HepG2 (cell line): ENCODE data around the gene NUBP2. TPM values are rescaled to one million over a fixed set of nuclear protein-coding genes. Genes with fewer than 3 reads are reported as not detected.

ENCODE experiments used
- ARNTL ChIP-seq: sonication (generic); formaldehyde crosslinking; IDR thresholded peaks from 2 replicates; pipeline ENCODE4 v1.4.0; 2020; ENCODE audit warnings: mild to moderate bottlenecking, missing genetic modification reagents
- CEBPB ChIP-seq: IDR thresholded peaks from 2 replicates; pipeline ENCODE4 v1.6.1; 2011; ENCODE audit warnings: low read depth, low read length, improper control_type of control experiment, borderline replicate concordance
- HDAC1 ChIP-seq: sonication (generic); formaldehyde crosslinking; IDR thresholded peaks from 2 replicates; pipeline ENCODE4 v1.5.1; 2020; ENCODE audit warnings: mild to moderate bottlenecking, missing genetic modification reagents
- HNF4A ChIP-seq: sonication (generic); formaldehyde crosslinking; IDR thresholded peaks from 2 replicates; pipeline ENCODE4 v1.4.0; 2020; ENCODE audit warnings: missing genetic modification reagents
- HOXA5 ChIP-seq: sonication (generic); formaldehyde crosslinking; IDR thresholded peaks from 2 replicates; pipeline ENCODE4 v1.4.0; 2020; ENCODE audit warnings: missing genetic modification reagents
- MEF2D ChIP-seq: sonication (generic); formaldehyde crosslinking; IDR thresholded peaks from 2 replicates; pipeline ENCODE4 v1.5.1; 2020; ENCODE audit warnings: mild to moderate bottlenecking, missing genetic modification reagents
- SAP130 ChIP-seq: IDR thresholded peaks from 2 replicates; pipeline ENCODE4 v1.6.1; 2016; ENCODE audit warnings: low read depth
- SMAD9 ChIP-seq: sonication (generic); formaldehyde crosslinking; IDR thresholded peaks from 2 replicates; pipeline ENCODE4 v1.5.1; 2020; ENCODE audit warnings: mild to moderate bottlenecking, missing genetic modification reagents
- SMARCE1 ChIP-seq: fragments of 450-650 bp; IDR thresholded peaks from 2 replicates; pipeline ENCODE4 v1.6.1; 2017; ENCODE audit warnings: borderline replicate concordance
- SMYD3 ChIP-seq: sonication (generic); formaldehyde crosslinking; IDR thresholded peaks from 2 replicates; pipeline ENCODE4 v1.8.1; 2023; ENCODE audit warnings: mild to moderate bottlenecking, missing genetic modification reagents
- SPEN ChIP-seq: sonication (generic); formaldehyde crosslinking; IDR thresholded peaks from 2 replicates; pipeline ENCODE4 v1.5.1; 2020; ENCODE audit warnings: low read depth, mild to moderate bottlenecking, missing genetic modification reagents
- U2AF1 ChIP-seq: fragments of 200-400 bp; formaldehyde crosslinking; optimal IDR thresholded peaks from 2 replicates; pipeline ENCODE3; 2017; ENCODE audit warnings: mild to moderate bottlenecking, low read depth, low read length
- ZBTB1 ChIP-seq: sonication (generic); formaldehyde crosslinking; IDR thresholded peaks from 2 replicates; pipeline ENCODE4 v1.4.0; 2020; ENCODE audit warnings: missing genetic modification reagents, borderline replicate concordance
- ZBTB42 ChIP-seq: sonication (generic); formaldehyde crosslinking; IDR thresholded peaks from 2 replicates; pipeline ENCODE4 v1.5.0; 2020; ENCODE audit warnings: mild to moderate bottlenecking, missing genetic modification reagents
- ZFP36L2 ChIP-seq: sonication (generic); formaldehyde crosslinking; IDR thresholded peaks from 2 replicates; pipeline ENCODE4 v1.4.0; 2020; ENCODE audit warnings: missing genetic modification reagents
- ZMAT3 ChIP-seq: sonication (generic); formaldehyde crosslinking; conservative IDR thresholded peaks from 2 replicates; pipeline ENCODE4 v1.7.0; 2021; ENCODE audit warnings: missing genetic modification reagents
- ZNF138 ChIP-seq: sonication (generic); formaldehyde crosslinking; IDR thresholded peaks from 2 replicates; pipeline ENCODE4 v1.5.0; 2020; ENCODE audit warnings: mild to moderate bottlenecking, low read depth, missing genetic modification reagents
- ZNF335 ChIP-seq: sonication (generic); formaldehyde crosslinking; IDR thresholded peaks from 2 replicates; pipeline ENCODE4 v1.4.0; 2020; ENCODE audit warnings: missing genetic modification reagents
- ZNF792 ChIP-seq: IDR thresholded peaks from 2 replicates; pipeline ENCODE4 v1.6.1; 2016
- polyA plus RNA-seq, 8 experiments: library from polyadenylated mRNA; depleted of rRNA in 3 of 8; stranded (reverse) in 7 of 8; unstranded in 1 of 8; fragments of >200 nt; fragmentation: Illumina TruSeq in 4 of 8; extraction: Trizol in 4 of 8; gene quantifications; 2 replicates each; pipeline versions ENCODE4 v1.2.1 to v1.2.3, GENCODE V29; 2011 to 2016; ENCODE audit warnings: low read depth in 4 of 8, missing spikeins in 1 of 8, mixed read lengths in 1 of 8; ENCODE audit not compliant: insufficient read depth in 1 of 8
- total RNA-seq, 5 experiments: library from RNA; depleted of rRNA; stranded (reverse); fragments of >200 nt; fragmentation: Illumina TruSeq; extraction: Trizol; gene quantifications; 2 replicates each; pipeline ENCODE4 v1.2.3, GENCODE V29; 2016; ENCODE audit warnings: low read depth in 1 of 5
- TF ChIP-seq, protein P1 (sequence below): sonication (generic); formaldehyde crosslinking; IDR thresholded peaks from 2 replicates; pipeline ENCODE4 v1.4.0; 2020; ENCODE audit warnings: missing genetic modification reagents
- TF ChIP-seq, protein P2 (sequence below): sonication (generic); formaldehyde crosslinking; IDR thresholded peaks from 2 replicates; pipeline ENCODE4 v1.8.0; 2022; ENCODE audit warnings: missing genetic modification reagents, mild to moderate bottlenecking, inconsistent platforms, borderline replicate concordance
- TF ChIP-seq, protein P3 (sequence below): sonication (generic); formaldehyde crosslinking; conservative IDR thresholded peaks from 2 replicates; pipeline ENCODE4 v1.4.0; 2020; ENCODE audit warnings: mild to moderate bottlenecking, missing genetic modification reagents, moderate library complexity
- TF ChIP-seq, protein P4 (sequence below): sonication (generic); formaldehyde crosslinking; IDR thresholded peaks from 2 replicates; pipeline ENCODE4 v1.4.0; 2020; ENCODE audit warnings: missing genetic modification reagents
- TF ChIP-seq, protein P5 (sequence below): sonication (generic); formaldehyde crosslinking; conservative IDR thresholded peaks from 2 replicates; pipeline ENCODE4 v1.8.0; 2022; ENCODE audit warnings: missing genetic modification reagents

NUBP2 gene
- total and polyA plus RNA-seq, 2 of the 13 experiments (the other 11 are each of a cell fraction or from before 2014, with no cell fraction given): 25.7 to 61.5 TPM

DNA sequence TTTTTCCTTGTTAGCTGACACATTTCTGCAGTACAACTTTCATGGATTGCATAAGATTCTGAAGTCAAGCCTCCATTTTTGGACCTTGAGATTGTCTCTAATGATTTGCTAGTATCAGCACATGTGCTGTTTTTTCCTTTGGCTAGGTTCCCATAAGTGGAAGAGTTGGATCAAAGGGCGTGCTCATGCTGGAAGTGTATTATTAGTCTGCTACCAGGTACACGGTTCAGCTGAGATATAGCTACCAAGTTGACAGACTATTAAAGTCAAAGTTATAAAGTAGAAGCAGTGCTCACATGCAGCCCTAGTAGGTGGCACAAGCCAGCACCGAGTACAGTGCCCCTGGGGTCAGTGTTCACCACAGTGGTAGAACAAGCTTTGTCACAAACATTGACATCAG is 47.5 kb downstream of the NUBP2 start (continued):
- TF ChIP-seq SMAD9 (CRISPR knock-in tag) (no peak), SAP130 (CRISPR knock-in tag) (peak; percentile 60), ZNF335 (CRISPR knock-in tag) (no peak), ZFP36L2 (CRISPR knock-in tag) (no peak), HDAC1 (CRISPR knock-in tag) (peak; percentile 55; the same call in 1 of the 2 replicates), CEBPB (peak; percentile 49; the same call in 1 of the 2 replicates), ZMAT3 (CRISPR knock-in tag) (no peak), ZNF138 (CRISPR knock-in tag) (no peak), HOXA5 (CRISPR knock-in tag) (no peak), ZNF792 (CRISPR knock-in tag) (no peak), HNF4A (peak; percentile 69), ZBTB1 (no peak), ARNTL (CRISPR knock-in tag) (no peak), U2AF1 (no peak), SPEN (CRISPR knock-in tag) (no peak), SMARCE1 (no peak), ZBTB42 (CRISPR knock-in tag) (no peak), MEF2D (CRISPR knock-in tag) (no peak), SMYD3 (CRISPR knock-in tag) (no peak)
- TF ChIP-seq, protein P1, sequence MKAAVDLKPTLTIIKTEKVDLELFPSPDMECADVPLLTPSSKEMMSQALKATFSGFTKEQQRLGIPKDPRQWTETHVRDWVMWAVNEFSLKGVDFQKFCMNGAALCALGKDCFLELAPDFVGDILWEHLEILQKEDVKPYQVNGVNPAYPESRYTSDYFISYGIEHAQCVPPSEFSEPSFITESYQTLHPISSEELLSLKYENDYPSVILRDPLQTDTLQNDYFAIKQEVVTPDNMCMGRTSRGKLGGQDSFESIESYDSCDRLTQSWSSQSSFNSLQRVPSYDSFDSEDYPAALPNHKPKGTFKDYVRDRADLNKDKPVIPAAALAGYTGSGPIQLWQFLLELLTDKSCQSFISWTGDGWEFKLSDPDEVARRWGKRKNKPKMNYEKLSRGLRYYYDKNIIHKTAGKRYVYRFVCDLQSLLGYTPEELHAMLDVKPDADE (CRISPR knock-in tag): no peak
- TF ChIP-seq, protein P2, sequence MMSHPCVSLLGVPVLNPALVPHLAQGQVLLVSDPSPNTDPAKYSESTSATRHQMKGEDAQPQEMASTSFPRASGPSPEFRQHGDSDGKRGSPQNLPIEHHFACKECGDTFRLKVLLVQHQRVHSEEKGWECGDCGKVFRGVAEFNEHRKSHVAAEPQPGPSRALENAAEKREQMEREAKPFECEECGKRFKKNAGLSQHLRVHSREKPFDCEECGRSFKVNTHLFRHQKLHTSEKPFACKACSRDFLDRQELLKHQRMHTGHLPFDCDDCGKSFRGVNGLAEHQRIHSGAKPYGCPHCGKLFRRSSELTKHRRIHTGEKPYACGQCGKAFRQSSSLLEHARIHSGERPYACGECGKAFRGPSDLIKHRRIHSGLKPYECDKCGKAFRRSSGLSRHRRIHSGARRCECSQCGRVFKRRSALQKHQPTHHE (CRISPR knock-in tag): no peak
- TF ChIP-seq, protein P3, sequence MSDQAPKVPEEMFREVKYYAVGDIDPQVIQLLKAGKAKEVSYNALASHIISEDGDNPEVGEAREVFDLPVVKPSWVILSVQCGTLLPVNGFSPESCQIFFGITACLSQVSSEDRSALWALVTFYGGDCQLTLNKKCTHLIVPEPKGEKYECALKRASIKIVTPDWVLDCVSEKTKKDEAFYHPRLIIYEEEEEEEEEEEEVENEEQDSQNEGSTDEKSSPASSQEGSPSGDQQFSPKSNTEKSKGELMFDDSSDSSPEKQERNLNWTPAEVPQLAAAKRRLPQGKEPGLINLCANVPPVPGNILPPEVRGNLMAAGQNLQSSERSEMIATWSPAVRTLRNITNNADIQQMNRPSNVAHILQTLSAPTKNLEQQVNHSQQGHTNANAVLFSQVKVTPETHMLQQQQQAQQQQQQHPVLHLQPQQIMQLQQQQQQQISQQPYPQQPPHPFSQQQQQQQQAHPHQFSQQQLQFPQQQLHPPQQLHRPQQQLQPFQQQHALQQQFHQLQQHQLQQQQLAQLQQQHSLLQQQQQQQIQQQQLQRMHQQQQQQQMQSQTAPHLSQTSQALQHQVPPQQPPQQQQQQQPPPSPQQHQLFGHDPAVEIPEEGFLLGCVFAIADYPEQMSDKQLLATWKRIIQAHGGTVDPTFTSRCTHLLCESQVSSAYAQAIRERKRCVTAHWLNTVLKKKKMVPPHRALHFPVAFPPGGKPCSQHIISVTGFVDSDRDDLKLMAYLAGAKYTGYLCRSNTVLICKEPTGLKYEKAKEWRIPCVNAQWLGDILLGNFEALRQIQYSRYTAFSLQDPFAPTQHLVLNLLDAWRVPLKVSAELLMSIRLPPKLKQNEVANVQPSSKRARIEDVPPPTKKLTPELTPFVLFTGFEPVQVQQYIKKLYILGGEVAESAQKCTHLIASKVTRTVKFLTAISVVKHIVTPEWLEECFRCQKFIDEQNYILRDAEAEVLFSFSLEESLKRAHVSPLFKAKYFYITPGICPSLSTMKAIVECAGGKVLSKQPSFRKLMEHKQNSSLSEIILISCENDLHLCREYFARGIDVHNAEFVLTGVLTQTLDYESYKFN (CRISPR knock-in tag): peak; percentile 35; the same call in 1 of the 2 replicates
- TF ChIP-seq, protein P4, sequence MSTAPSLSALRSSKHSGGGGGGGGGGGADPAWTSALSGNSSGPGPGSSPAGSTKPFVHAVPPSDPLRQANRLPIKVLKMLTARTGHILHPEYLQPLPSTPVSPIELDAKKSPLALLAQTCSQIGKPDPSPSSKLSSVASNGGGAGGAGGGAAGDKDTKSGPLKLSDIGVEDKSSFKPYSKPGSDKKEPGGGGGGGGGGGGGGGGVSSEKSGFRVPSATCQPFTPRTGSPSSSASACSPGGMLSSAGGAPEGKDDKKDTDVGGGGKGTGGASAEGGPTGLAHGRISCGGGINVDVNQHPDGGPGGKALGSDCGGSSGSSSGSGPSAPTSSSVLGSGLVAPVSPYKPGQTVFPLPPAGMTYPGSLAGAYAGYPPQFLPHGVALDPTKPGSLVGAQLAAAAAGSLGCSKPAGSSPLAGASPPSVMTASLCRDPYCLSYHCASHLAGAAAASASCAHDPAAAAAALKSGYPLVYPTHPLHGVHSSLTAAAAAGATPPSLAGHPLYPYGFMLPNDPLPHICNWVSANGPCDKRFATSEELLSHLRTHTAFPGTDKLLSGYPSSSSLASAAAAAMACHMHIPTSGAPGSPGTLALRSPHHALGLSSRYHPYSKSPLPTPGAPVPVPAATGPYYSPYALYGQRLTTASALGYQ (CRISPR knock-in tag): no peak
- TF ChIP-seq, protein P5, sequence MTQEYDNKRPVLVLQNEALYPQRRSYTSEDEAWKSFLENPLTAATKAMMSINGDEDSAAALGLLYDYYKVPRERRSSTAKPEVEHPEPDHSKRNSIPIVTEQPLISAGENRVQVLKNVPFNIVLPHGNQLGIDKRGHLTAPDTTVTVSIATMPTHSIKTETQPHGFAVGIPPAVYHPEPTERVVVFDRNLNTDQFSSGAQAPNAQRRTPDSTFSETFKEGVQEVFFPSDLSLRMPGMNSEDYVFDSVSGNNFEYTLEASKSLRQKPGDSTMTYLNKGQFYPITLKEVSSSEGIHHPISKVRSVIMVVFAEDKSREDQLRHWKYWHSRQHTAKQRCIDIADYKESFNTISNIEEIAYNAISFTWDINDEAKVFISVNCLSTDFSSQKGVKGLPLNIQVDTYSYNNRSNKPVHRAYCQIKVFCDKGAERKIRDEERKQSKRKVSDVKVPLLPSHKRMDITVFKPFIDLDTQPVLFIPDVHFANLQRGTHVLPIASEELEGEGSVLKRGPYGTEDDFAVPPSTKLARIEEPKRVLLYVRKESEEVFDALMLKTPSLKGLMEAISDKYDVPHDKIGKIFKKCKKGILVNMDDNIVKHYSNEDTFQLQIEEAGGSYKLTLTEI: no peak
